GM18526 (cell line): ENCODE results near the gene NELFCD.

Experiments used
- POLR2A ChIP-seq: IDR thresholded peaks from 3 replicates; pipeline ENCODE4 v1.6.1; 2011; ENCODE audit not compliant: insufficient read length; ENCODE audit errors: extremely low read depth

Gene NELFCD

GRCh38 chr20:58980711-58981627 is at the start of gene NELFCD:
Gene NELFCD, plus strand, starts transcription at chr20:58981256. Its CDS starts 54 bp downstream, at chr20:58981310.
- TF ChIP-seq POLR2A, result peak; percentile 89

- TF ChIP-seq POLR2A, result no peak
Observed at GRCh38 chr20:58932170-58932569, 48.9 kb upstream of the NELFCD start.

- no peak for TF ChIP-seq POLR2A
Observed at GRCh38 chr20:58938078-58938477, 43.0 kb upstream of the NELFCD start.

GRCh38 chr20:58938541-58938940 is 42.5 kb upstream of the NELFCD start:
- TF ChIP-seq POLR2A, result no peak

- no peak for TF ChIP-seq POLR2A
Observed at GRCh38 chr20:58941471-58941870, 39.6 kb upstream of the NELFCD start.

GRCh38 chr20:58942549-58942948 is 38.5 kb upstream of the NELFCD start:
- TF ChIP-seq POLR2A, result no peak

- TF ChIP-seq POLR2A, result no peak
Observed at GRCh38 chr20:58944610-58945009, 36.4 kb upstream of the NELFCD start.

- no peak for TF ChIP-seq POLR2A
Observed at GRCh38 chr20:58945965-58946631, 35.0 kb upstream of the NELFCD start.

GRCh38 chr20:58950603-58951002 is 30.5 kb upstream of the NELFCD start:
- no peak for TF ChIP-seq POLR2A

- TF ChIP-seq POLR2A, result no peak
Observed at GRCh38 chr20:58953050-58953449, 28.0 kb upstream of the NELFCD start.

GRCh38 chr20:58956078-58956477 is 25.0 kb upstream of the NELFCD start:
- no peak for TF ChIP-seq POLR2A

GRCh38 chr20:58959652-58960051 is 21.4 kb upstream of the NELFCD start:
- no peak for TF ChIP-seq POLR2A

- TF ChIP-seq POLR2A, result no peak
Observed at GRCh38 chr20:58963060-58963584, 17.9 kb upstream of the NELFCD start.

GRCh38 chr20:58965270-58966064 is 15.6 kb upstream of the NELFCD start:
- no peak for TF ChIP-seq POLR2A
